Vagina (tissue), 2 donors: Measurements from ENCODE around the gene SERPINA5. TPM values are rescaled to one million over a fixed set of nuclear protein-coding genes. Genes with fewer than 3 reads are reported as not detected.

Source experiments
- DNase-seq, 2 donors: peaks; one replicate each; pipeline ENCODE4 v3.0.0-alpha.2; 2017; ENCODE audit errors: extremely low spot score in 2 of 2
- H3K27ac ChIP-seq: fragments of 200-600 bp; sonication (generic); one replicate; pipeline ENCODE4 v1.5.1; 2019
- H3K27me3 ChIP-seq: fragments of 200-600 bp; sonication (generic); one replicate; pipeline ENCODE4 v1.5.1; 2019
- H3K36me3 ChIP-seq, 2 donors: fragments of 200-600 bp; sonication (generic); one replicate each; pipeline ENCODE4 v1.5.1; 2017 to 2019
- H3K4me1 ChIP-seq: fragments of 200-600 bp; sonication (generic); one replicate; pipeline ENCODE4 v1.5.1; 2019
- H3K4me3 ChIP-seq, 2 donors: fragments of 200-600 bp; sonication (generic); 1 replicate in 1 of 2; 2 replicates in 1 of 2; pipeline ENCODE4 v1.5.1; 2016 to 2019
- H3K9me3 ChIP-seq: fragments of 200-600 bp; sonication (generic); one replicate; pipeline ENCODE4 v1.5.1; 2019
- CTCF ChIP-seq, 3 experiments: fragments of 450-650 bp in 2 of 3; fragments of 200-600 bp in 1 of 3; sonication (generic) in 1 of 3; IDR thresholded peaks; one replicate each; pipeline ENCODE4 v1.5.1; 2017 to 2019; ENCODE audit warnings: antibody characterized with exemption in 3 of 3, mild to moderate bottlenecking in 2 of 3, moderate library complexity in 2 of 3
- POLR2A ChIP-seq, 2 donors: fragments of 450-650 bp; IDR thresholded peaks; one replicate each; pipeline ENCODE4 v1.6.1; 2017; ENCODE audit warnings: antibody characterized with exemption in 2 of 2, mild to moderate bottlenecking in 2 of 2, moderate library complexity in 2 of 2
- POLR2AphosphoS5 ChIP-seq, 2 donors: sonication (generic); formaldehyde crosslinking; IDR thresholded peaks; one replicate each; pipeline ENCODE4 v1.9.0; 2017; ENCODE audit warnings: antibody characterized with exemption in 2 of 2, mild to moderate bottlenecking in 2 of 2, low read depth in 1 of 2; ENCODE audit not compliant: insufficient read depth in 1 of 2
- intact Hi-C: fragments of 100-400 bp; cut with DNase I; formaldehyde crosslinking; loops from one replicate; pipeline ENCODE4 v1.15.1; 2023
- total RNA-seq: library from RNA; depleted of rRNA; stranded (reverse); fragments of >200 nt; gene quantifications from one replicate; pipeline ENCODE4 v1.2.3, GENCODE V29; 2016

SERPINA5 gene
- total RNA-seq, 1 donor from 2014 or later: 3.7 TPM

GRCh38 chr14:94559638-94560290 lies 21.5 kb upstream of the SERPINA5 start:
- Histone ChIP-seq H3K9me3 (no peaks in the 10 kb centered on the region), H3K4me1 (no peaks in the 10 kb centered on the region), H3K27ac (no peak overlapping the region), H3K27me3 (no peaks in the 10 kb centered on the region), H3K4me3 (no peak overlapping the region), H3K36me3 (no peaks in the 10 kb centered on the region)
- intact Hi-C loops: no loop called here
- TF ChIP-seq POLR2AphosphoS5 (IDR thresholded peaks at IDR 0.05; ENCODE audit: insufficient read depth in 1 of 2, low read depth in 1 of 2) (no peak), CTCF (IDR thresholded peaks at IDR 0.05) (no peak), POLR2A (IDR thresholded peaks at IDR 0.05) (no peak)
- DNase-seq: no peak

- Histone ChIP-seq H3K27ac (no peak overlapping the region), H3K4me3 (no peak overlapping the region), H3K36me3 (no peaks in the 10 kb centered on the region), H3K9me3 (no peaks in the 10 kb centered on the region), H3K27me3 (no peaks in the 10 kb centered on the region), H3K4me1 (no peaks in the 10 kb centered on the region)
- no peak for DNase-seq
- no peak for TF ChIP-seq POLR2AphosphoS5 (IDR thresholded peaks at IDR 0.05; ENCODE audit: insufficient read depth in 1 of 2, low read depth in 1 of 2)
- TF ChIP-seq POLR2A (IDR thresholded peaks at IDR 0.05): no peak
- TF ChIP-seq CTCF (IDR thresholded peaks at IDR 0.05): no peak
- intact Hi-C loops: no loop called here
These were observed 20.9 kb upstream of the SERPINA5 start for GRCh38 chr14:94560291-94560665.

GRCh38 chr14:94560751-94561655 lies 20.2 kb upstream of the SERPINA5 start, which contains the start of gene SERPINA4:
Gene SERPINA4, plus strand, starts transcription at chr14:94561442. Its CDS starts 2,041 bp downstream, at chr14:94563483.
- H3K4me1 ChIP-seq: no peaks in the 10 kb centered on the region
- no peak within 1 kb of the TSS for H3K27ac ChIP-seq
- no peaks in the 10 kb centered on the region for H3K9me3 ChIP-seq
- intact Hi-C loops: no loop called here
- H3K36me3 ChIP-seq: no peaks in the 10 kb centered on the region
- H3K4me3 ChIP-seq: no peak within 1 kb of the TSS
- no peaks in the 10 kb centered on the region for H3K27me3 ChIP-seq
- DNase-seq: no peak
- no peak for TF ChIP-seq POLR2AphosphoS5 (IDR thresholded peaks at IDR 0.05; ENCODE audit: insufficient read depth in 1 of 2, low read depth in 1 of 2)
- TF ChIP-seq POLR2A (IDR thresholded peaks at IDR 0.05): no peak
- no peak for TF ChIP-seq CTCF (IDR thresholded peaks at IDR 0.05)

- DNase-seq: no peak
- Histone ChIP-seq H3K4me3 (no peak overlapping the region), H3K9me3 (no peaks in the 10 kb centered on the region), H3K27me3 (no peaks in the 10 kb centered on the region), H3K27ac (no peak overlapping the region), H3K36me3 (no peaks in the 10 kb centered on the region), H3K4me1 (no peaks in the 10 kb centered on the region)
- no peak for TF ChIP-seq POLR2AphosphoS5 (IDR thresholded peaks at IDR 0.05; ENCODE audit: insufficient read depth in 1 of 2, low read depth in 1 of 2)
- no peak for TF ChIP-seq CTCF (IDR thresholded peaks at IDR 0.05)
- TF ChIP-seq POLR2A (IDR thresholded peaks at IDR 0.05): no peak
- intact Hi-C loops: no loop called here
These were observed 19.6 kb upstream of the SERPINA5 start for GRCh38 chr14:94561656-94562010.

GRCh38 chr14:94562022-94562421 lies 19.2 kb upstream of the SERPINA5 start:
- no peaks in the 10 kb centered on the region for H3K4me1 ChIP-seq
- H3K4me3 ChIP-seq: no peak overlapping the region
- H3K36me3 ChIP-seq: no peaks in the 10 kb centered on the region
- DNase-seq: no peak
- no peaks in the 10 kb centered on the region for H3K27me3 ChIP-seq
- intact Hi-C loops: no loop called here
- no peaks in the 10 kb centered on the region for H3K9me3 ChIP-seq
- TF ChIP-seq POLR2A (IDR thresholded peaks at IDR 0.05): no peak
- no peak for TF ChIP-seq CTCF (IDR thresholded peaks at IDR 0.05)
- no peak for TF ChIP-seq POLR2AphosphoS5 (IDR thresholded peaks at IDR 0.05; ENCODE audit: insufficient read depth in 1 of 2, low read depth in 1 of 2)
- no peak overlapping the region for H3K27ac ChIP-seq
